GM13977 (cell line): ENCODE results near the gene USP28.

ENCODE experiments used
- DNase-seq: peaks from one replicate; pipeline ENCODE4 v3.0.0; 2012; ENCODE audit warnings: low spot score
- CTCF ChIP-seq: IDR thresholded peaks from 2 replicates; pipeline ENCODE4 v1.5.1; 2012; ENCODE audit warnings: mild to moderate bottlenecking, control low read depth; ENCODE audit not compliant: insufficient read depth; ENCODE audit errors: extremely low read depth, missing control alignments
- in situ Hi-C: fragments of 300-500 bp; cut with MboI; formaldehyde crosslinking; loops from one replicate; pipeline ENCODE4 v1.12.0; 2022; ENCODE audit warnings: low sequenced_read_pairs, low pct_unique_long_range_greater_than_20kb, mixed read lengths, inconsistent platforms; ENCODE audit not compliant: unreplicated experiment

Gene USP28

GRCh38 chr11:113856966-113857759 lies 18.2 kb downstream of the USP28 start:
- in situ Hi-C loops, result no loop called here
- no peak for DNase-seq
- TF ChIP-seq CTCF, result no peak

GRCh38 chr11:113855803-113856202 lies 19.6 kb downstream of the USP28 start:
- in situ Hi-C loops, result no loop called here
- TF ChIP-seq CTCF, result no peak

GRCh38 chr11:113850188-113850587 lies 25.2 kb downstream of the USP28 start:
- in situ Hi-C loops, result no loop called here
- TF ChIP-seq CTCF, result no peak
- no peak for DNase-seq

More at GRCh38 chr11:113855803-113856202, 19.6 kb downstream of the USP28 start:
- no peak for DNase-seq

- no peak for DNase-seq
- TF ChIP-seq CTCF, result no peak
- in situ Hi-C loops, result no loop called here
Observed at GRCh38 chr11:113849713-113850112, 25.7 kb downstream of the USP28 start.

DNA sequence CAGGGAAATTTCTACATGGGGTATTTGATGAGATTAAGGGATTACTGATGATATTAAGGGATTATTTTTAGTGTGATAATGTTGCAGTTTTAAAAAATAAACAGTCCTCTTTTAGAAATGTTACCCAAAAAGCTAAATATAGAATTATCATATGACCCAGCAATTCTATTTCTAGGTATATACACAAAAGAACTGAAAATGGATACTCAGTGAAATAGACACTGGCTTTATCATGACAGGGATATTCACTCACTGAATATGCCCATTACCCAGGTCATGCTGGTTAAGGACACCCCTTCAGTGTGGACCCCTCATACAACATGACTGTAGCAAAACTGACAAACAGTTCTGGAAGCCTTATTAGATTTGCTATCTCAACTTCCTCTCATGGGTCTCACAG lies 27.8 kb downstream of the USP28 start:
- DNase-seq, result no peak
- in situ Hi-C loops, result no loop called here
- no peak for TF ChIP-seq CTCF

DNA sequence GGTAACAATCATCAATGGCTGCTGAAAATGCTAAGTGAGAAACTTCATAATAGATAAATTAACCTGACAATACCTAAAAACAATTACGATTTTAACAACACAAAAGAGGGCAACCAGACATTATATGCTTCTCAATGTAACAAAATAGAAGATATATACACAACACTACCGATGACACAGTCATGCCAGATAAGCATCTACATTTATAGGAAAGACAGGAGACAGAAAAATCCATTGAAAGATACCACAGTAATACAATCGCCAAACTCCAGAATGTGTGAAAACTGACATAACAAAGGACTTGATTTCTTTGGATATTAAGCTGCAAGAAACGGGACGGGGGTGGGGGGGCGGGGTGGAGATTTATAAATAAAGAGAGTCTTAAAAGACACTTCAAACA lies 28.3 kb downstream of the USP28 start:
- no peak for DNase-seq
- in situ Hi-C loops, result no loop called here
- TF ChIP-seq CTCF, result no peak
